ENCODE data around the gene OR12D3.
"Not testable (repeated sequence)": the region's sequence is repeated elsewhere in the genome, so short reads cannot be mapped to it uniquely, and the experiment has no call there.

Gene OR12D3

GRCh38 chr6:29375191-29375590, at the start of gene OR12D3:
OR12D3 (minus strand) TSS chr6:29375291; CDS start chr6:29375287, 4 bp downstream.
- no peak for DNase-seq

GRCh38 chr6:29424575-29424974, 49.5 kb upstream of the OR12D3 start:
- DNase-seq, result no peak

GRCh38 chr6:29424168-29424567, 49.1 kb upstream of the OR12D3 start:
- DNase-seq, result no peak

GRCh38 chr6:29419516-29419915, 44.4 kb upstream of the OR12D3 start:
- no peak for DNase-seq

GRCh38 chr6:29414588-29414987, 39.5 kb upstream of the OR12D3 start, which contains the start of gene OR12D1:
OR12D1 (plus strand) TSS chr6:29414928.
- DNase-seq, result no peak

- DNase-seq, result no peak
Measured at GRCh38 chr6:29403801-29404200, 28.7 kb upstream of the OR12D3 start.

GRCh38 chr6:29399525-29399924, 24.4 kb upstream of the OR12D3 start:
- DNase-seq, result no peak

- no peak for DNase-seq
Measured at GRCh38 chr6:29395331-29395730, 20.2 kb upstream of the OR12D3 start, which contains the start of gene OR12D2. OR12D2 (plus strand) TSS chr6:29395631; CDS start chr6:29396700, 1,069 bp downstream.

- DNase-seq, result no peak
Measured at GRCh38 chr6:29388533-29388932, 13.4 kb upstream of the OR12D3 start.

- DNase-seq, result no peak
Measured at GRCh38 chr6:29376003-29376402, 912 bp upstream of the OR12D3 start.

- no peak for DNase-seq
Measured at GRCh38 chr6:29368765-29369164, 6.3 kb downstream of the OR12D3 start, which contains the start of gene OR5V1. OR5V1 (minus strand) TSS chr6:29368865; CDS start chr6:29356195, 12,670 bp downstream.

GRCh38 chr6:29355603-29356002, 19.5 kb downstream of the OR12D3 start:
- no peak for DNase-seq

GRCh38 chr6:29354980-29355379, 20.1 kb downstream of the OR12D3 start:
- DNase-seq, result no peak

GRCh38 chr6:29349348-29349747, 25.7 kb downstream of the OR12D3 start:
- DNase-seq, result not testable (repeated sequence)

- DNase-seq, result no peak
Measured at GRCh38 chr6:29345380-29345779, 29.7 kb downstream of the OR12D3 start.

GRCh38 chr6:29336269-29336668, 38.8 kb downstream of the OR12D3 start:
- no peak for DNase-seq

- DNase-seq, result no peak
Measured at GRCh38 chr6:29332676-29333075, 42.4 kb downstream of the OR12D3 start.

GRCh38 chr6:29325777-29326176, 49.3 kb downstream of the OR12D3 start:
- DNase-seq, result no peak

All from NCI-H2171 (cell line).